Sigmoid colon (tissue), 7 donors: ENCODE data around the gene SELENOK. TPM values are rescaled to one million over a fixed set of nuclear protein-coding genes. Genes with fewer than 3 reads are reported as not detected.
A peak's percentile ranks its signal among the peaks of the same experiment; 100 is the strongest.
"Not testable (repeated sequence)": the region's sequence is repeated elsewhere in the genome, so short reads cannot be mapped to it uniquely, and the experiment has no call there.

Experiments used
- DNase-seq: peaks from one replicate; pipeline ENCODE4 v3.0.0-alpha.2; 2019
- H3K27ac ChIP-seq, 4 donors: fragments of 200-600 bp; sonication (generic); one replicate each; pipeline ENCODE4 v1.5.1; 2016 to 2019; ENCODE audit warnings: mild to moderate bottlenecking in 1 of 4
- H3K27me3 ChIP-seq, 3 donors: fragments of 200-600 bp; sonication (generic); one replicate each; pipeline ENCODE4 v1.5.1; 2019; ENCODE audit warnings: mild to moderate bottlenecking in 1 of 3
- H3K36me3 ChIP-seq, 4 donors: fragments of 200-600 bp; sonication (generic); one replicate each; pipeline ENCODE4 v1.5.1; 2016 to 2019
- H3K4me1 ChIP-seq, 4 donors: fragments of 200-600 bp; sonication (generic); one replicate each; pipeline ENCODE4 v1.5.1; 2017 to 2019
- H3K4me3 ChIP-seq, 4 donors: fragments of 200-600 bp; sonication (generic); one replicate each; pipeline ENCODE4 v1.5.1; 2017 to 2019; ENCODE audit warnings: mild to moderate bottlenecking in 2 of 4, moderate library complexity in 1 of 4
- H3K9me3 ChIP-seq, 4 donors: fragments of 200-600 bp in 3 of 4; sonication (generic) in 3 of 4; one replicate each; pipeline versions ENCODE4 v1.5.1 to v1.6.1; 2013 to 2019
- EP300 ChIP-seq, 4 donors: sonication (generic); formaldehyde crosslinking; IDR thresholded peaks; one replicate each; pipeline ENCODE4 v1.6.1; 2017; ENCODE audit warnings: antibody characterized with exemption in 4 of 4
- POLR2A ChIP-seq, 2 donors: fragments of 450-650 bp; IDR thresholded peaks; one replicate each; pipeline ENCODE4 v1.6.1; 2016; ENCODE audit warnings: antibody characterized with exemption in 2 of 2, mild to moderate bottlenecking in 2 of 2, moderate library complexity in 2 of 2
- POLR2AphosphoS5 ChIP-seq, 4 donors: sonication (generic); formaldehyde crosslinking; IDR thresholded peaks; one replicate each; pipeline ENCODE4 v1.6.1; 2017; ENCODE audit warnings: antibody characterized with exemption in 4 of 4
- WGBS, 2 donors: extraction: QIAGEN DNeasy Blood & Tissue Kit; methylation state at CpG; one replicate each; pipeline ENCODE4 v1.1.7; 2013; 5-methylcytosine and 5-hydroxymethylcytosine counted together
- intact Hi-C: fragments of 100-400 bp; cut with DNase I; formaldehyde crosslinking; loops from one replicate; pipeline ENCODE4 v1.15.1; 2023
- polyA plus RNA-seq, 3 donors: library from polyadenylated mRNA; stranded (reverse); fragments of 200-250 nt; gene quantifications; one replicate each; pipeline ENCODE4 v1.2.3, GENCODE V29; 2013
- total RNA-seq, 4 donors: library from RNA; depleted of rRNA; stranded (reverse); fragments of >200 nt; gene quantifications; one replicate each; pipeline ENCODE4 v1.1.0, GENCODE V29; 2016
- TF ChIP-seq, protein P1 (sequence below), 4 experiments: fragments of 450-650 bp in 3 of 4; fragments of 200-600 bp in 1 of 4; IDR thresholded peaks; one replicate each; pipeline ENCODE4 v1.5.1; 2016 to 2019; ENCODE audit warnings: antibody characterized with exemption in 4 of 4, mild to moderate bottlenecking in 3 of 4, moderate library complexity in 2 of 4
- donor health status: healthy with polysubstance abuse.
- donor health status: Bipolar disorder and iron deficiency.
- donor health status: healthy.

The SELENOK gene
- total and polyA plus RNA-seq, 7 donors = 57.2 to 173 (median 83.5) TPM

DNA sequence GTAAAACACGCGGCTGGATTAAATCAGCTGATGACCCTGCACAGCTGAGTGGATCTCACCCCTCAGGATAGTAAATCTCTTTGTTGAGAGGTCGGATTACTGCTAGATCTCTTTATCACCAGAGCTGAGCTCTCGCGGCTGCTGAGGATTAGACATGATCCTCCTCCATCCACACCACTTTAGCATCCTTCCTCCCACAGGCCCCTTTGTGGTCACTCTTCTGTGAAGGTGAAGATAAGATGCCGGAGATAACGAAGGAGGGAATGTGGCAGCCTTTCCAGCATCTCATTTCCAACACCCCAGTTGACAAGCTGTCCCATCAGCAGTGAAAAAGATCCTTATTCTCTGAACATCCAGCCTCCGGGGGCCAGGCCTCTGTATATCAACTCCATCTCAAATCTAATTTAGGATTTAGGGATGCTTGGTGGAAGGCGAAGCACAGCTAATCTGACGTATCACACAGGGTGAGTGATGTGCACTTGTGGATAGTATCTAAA is 47.5 kb upstream of the SELENOK start:
- Histone ChIP-seq H3K4me3 (no peak overlapping the region), H3K9me3 (no peaks in the 10 kb centered on the region), H3K27me3 (no peaks in the 10 kb centered on the region), H3K27ac (no peak overlapping the region), H3K36me3 (no peaks in the 10 kb centered on the region), H3K4me1 (peaks cover 0 to 3% (median 0%) of the 10 kb centered on the region in 4 donors)
- no peak for DNase-seq
- TF ChIP-seq EP300 (IDR thresholded peaks at IDR 0.05) (no peak), POLR2A (IDR thresholded peaks at IDR 0.05) (no peak)
- intact Hi-C loops = no loop called here
- WGBS, 2 donors = 43 to 52% methylated on average over 10 of the region's 10 CpGs

DNA sequence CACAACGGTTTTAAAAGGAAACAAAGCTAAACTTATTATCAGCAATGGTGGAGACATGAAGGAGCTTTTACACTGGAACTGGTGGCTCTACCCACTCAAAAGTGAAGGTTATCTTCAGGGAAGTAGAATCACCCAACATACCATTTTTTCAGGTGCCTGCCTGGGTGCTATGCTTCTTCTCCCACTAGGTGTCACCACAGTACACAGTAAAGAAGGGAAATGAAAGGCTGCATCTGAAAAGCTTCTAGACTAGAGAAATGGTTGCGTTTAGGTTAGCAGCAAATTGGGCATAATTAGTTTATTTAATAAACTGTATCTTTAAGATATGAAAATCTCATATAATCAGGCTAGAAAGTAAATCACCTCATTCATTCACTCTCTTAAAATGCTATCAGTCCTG is 47.0 kb upstream of the SELENOK start:
- no peaks in the 10 kb centered on the region for H3K36me3 ChIP-seq
- H3K4me1 ChIP-seq = peaks cover 0 to 3% (median 0%) of the 10 kb centered on the region in 4 donors
- no peaks in the 10 kb centered on the region for H3K27me3 ChIP-seq
- no peak for TF ChIP-seq POLR2AphosphoS5 (IDR thresholded peaks at IDR 0.05)
- TF ChIP-seq, protein P1, sequence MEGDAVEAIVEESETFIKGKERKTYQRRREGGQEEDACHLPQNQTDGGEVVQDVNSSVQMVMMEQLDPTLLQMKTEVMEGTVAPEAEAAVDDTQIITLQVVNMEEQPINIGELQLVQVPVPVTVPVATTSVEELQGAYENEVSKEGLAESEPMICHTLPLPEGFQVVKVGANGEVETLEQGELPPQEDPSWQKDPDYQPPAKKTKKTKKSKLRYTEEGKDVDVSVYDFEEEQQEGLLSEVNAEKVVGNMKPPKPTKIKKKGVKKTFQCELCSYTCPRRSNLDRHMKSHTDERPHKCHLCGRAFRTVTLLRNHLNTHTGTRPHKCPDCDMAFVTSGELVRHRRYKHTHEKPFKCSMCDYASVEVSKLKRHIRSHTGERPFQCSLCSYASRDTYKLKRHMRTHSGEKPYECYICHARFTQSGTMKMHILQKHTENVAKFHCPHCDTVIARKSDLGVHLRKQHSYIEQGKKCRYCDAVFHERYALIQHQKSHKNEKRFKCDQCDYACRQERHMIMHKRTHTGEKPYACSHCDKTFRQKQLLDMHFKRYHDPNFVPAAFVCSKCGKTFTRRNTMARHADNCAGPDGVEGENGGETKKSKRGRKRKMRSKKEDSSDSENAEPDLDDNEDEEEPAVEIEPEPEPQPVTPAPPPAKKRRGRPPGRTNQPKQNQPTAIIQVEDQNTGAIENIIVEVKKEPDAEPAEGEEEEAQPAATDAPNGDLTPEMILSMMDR (IDR thresholded peaks at IDR 0.05) = peak; percentile 20 to 80 (median 65)
- no peak for DNase-seq
- H3K4me3 ChIP-seq = no peak overlapping the region
- intact Hi-C loops = no loop called here
- H3K9me3 ChIP-seq = no peaks in the 10 kb centered on the region
- no peak overlapping the region for H3K27ac ChIP-seq
- 4 to 10% methylated on average over 2 of the region's 2 CpGs for WGBS, 2 donors

DNA sequence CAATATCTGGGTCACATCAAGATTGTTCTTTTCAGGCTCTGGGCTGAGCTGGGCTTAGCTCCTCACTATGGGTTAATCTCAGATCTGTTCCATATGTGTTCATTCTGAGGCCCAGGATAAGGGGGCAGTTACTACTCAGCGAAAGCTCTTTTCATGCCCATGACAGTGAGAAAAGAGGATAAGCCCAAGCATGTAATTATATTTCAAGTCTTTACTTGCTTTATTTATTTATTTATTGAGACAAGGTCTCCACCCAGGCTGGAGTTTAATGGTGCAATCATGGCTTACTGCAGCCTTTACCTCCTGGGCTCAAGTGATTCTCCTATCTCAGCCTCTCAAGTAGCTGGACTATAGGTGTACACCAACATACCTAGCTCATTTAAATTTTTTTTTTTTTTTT is 44.7 kb upstream of the SELENOK start:
- intact Hi-C loops = no loop called here

DNA sequence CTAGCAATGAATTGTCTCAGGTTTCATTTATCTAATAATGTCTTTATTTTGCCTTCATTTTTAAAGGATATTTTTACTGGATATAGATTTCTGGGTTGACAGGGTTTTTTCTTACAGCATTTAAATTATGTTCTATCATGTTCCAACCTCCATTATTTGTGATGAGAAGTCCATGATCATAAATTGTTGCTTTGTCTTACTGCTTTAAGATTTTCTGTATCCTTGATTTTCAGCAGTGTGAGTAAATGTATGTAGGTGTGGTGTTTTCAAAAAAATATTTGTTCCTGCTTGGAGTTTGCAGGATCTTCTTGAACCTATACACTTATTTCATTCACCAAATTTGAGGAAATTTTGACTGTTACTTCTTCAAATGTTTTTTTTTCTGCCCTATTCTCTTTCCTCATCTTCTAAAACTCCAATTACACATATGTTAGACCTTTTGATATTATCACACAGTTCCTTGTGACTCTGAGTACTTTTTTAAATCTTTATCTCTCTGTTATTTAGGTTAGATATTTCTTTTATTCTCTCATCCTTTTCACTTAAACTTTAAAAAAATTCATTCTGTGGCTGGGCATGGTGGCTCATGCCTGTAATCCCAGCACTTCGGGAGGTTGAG is 43.7 kb upstream of the SELENOK start:
- intact Hi-C loops = no loop called here
- WGBS, 2 donors = 0 to 55% methylated on average over 1 of the region's 1 CpG
- H3K4me1 ChIP-seq = peaks cover 0 to 3% (median 0%) of the 10 kb centered on the region in 4 donors
- TF ChIP-seq POLR2A (IDR thresholded peaks at IDR 0.05) (no peak), EP300 (IDR thresholded peaks at IDR 0.05) (no peak)
- H3K36me3 ChIP-seq = no peaks in the 10 kb centered on the region
- no peak overlapping the region for H3K4me3 ChIP-seq
- DNase-seq = no peak
- H3K9me3 ChIP-seq = no peaks in the 10 kb centered on the region
- H3K27me3 ChIP-seq = no peaks in the 10 kb centered on the region
- H3K27ac ChIP-seq = no peak overlapping the region

More for the DNA sequence above, 44.7 kb upstream of the SELENOK start:
- H3K4me3 ChIP-seq = no peak overlapping the region
- H3K9me3 ChIP-seq = no peaks in the 10 kb centered on the region
- no peaks in the 10 kb centered on the region for H3K36me3 ChIP-seq
- 94 to 99% methylated on average over 1 of the region's 1 CpG for WGBS, 2 donors
- TF ChIP-seq POLR2AphosphoS5 (IDR thresholded peaks at IDR 0.05) (no peak), POLR2A (IDR thresholded peaks at IDR 0.05) (no peak), EP300 (IDR thresholded peaks at IDR 0.05) (no peak)
- TF ChIP-seq, protein P1 (IDR thresholded peaks at IDR 0.05) = no peak
- DNase-seq = no peak
- no peaks in the 10 kb centered on the region for H3K27me3 ChIP-seq
- H3K27ac ChIP-seq = no peak overlapping the region
- peaks cover 0 to 3% (median 0%) of the 10 kb centered on the region in 4 donors for H3K4me1 ChIP-seq

DNA sequence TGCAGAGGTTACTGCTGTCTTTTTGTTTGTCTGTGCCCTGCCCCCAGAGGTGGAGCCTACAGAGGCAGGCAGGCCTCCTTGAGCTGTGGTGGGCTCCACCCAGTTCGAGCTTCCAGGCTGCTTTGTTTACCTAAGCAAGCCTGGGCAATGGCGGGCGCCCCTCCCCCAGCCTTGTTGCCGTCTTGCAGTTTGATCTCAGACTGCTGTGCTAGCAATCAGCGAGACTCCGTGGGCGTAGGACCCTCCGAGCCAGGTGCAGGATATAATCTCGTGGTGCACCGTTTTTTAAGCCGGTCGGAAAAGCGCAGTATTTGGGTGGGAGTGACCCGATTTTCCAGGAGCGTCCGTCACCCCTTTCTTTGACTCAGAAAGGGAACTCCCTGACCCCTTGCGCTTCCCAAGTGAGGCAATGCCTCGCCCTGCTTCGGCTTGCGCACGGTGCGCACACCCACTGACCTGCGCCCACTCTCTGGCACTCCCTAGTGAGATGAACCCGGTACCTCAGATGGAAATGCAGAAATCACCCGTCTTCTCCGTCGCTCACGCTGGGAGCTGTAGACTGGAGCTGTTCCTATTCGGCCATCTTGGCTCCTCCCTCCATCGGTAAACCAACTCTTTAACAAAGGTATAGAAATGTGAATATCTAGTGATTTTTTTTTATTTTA is 35.7 kb upstream of the SELENOK start:
- H3K36me3 ChIP-seq, H3K27ac ChIP-seq, H3K9me3 ChIP-seq, H3K4me1 ChIP-seq, H3K4me3 ChIP-seq, H3K27me3 ChIP-seq, intact Hi-C loops, DNase-seq: not testable (repeated sequence)
- WGBS, 2 donors = 47 to 68% methylated on average over 30 of the region's 30 CpGs

DNA sequence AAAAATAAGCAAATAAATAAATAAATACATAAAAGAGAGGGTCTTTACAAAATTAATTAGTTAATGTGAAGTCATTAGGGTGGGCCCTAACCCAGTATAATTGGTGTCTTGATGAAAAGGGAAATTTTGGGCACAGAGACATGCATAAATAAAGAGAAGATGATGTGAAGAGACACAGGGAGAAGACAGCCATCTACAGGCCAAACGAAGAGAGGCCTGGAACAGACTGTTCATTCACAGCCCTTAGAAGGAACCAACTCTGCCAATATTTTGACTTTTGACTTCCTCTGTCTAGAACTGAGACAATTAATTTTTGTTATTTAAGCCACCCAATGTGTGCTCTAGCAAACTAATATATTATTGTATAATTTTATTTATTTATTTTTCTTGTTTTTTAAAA is 29.6 kb upstream of the SELENOK start:
- intact Hi-C loops = no loop called here
- Histone ChIP-seq H3K27ac (no peak overlapping the region), H3K9me3 (peaks cover 0 to 10% (median 0%) of the 10 kb centered on the region in 4 donors), H3K4me3 (no peak overlapping the region), H3K27me3 (no peaks in the 10 kb centered on the region), H3K4me1 (no peaks in the 10 kb centered on the region), H3K36me3 (no peaks in the 10 kb centered on the region)
- no peak for TF ChIP-seq POLR2AphosphoS5 (IDR thresholded peaks at IDR 0.05)
- TF ChIP-seq POLR2A (IDR thresholded peaks at IDR 0.05) = no peak
- TF ChIP-seq EP300 (IDR thresholded peaks at IDR 0.05) = no peak
- TF ChIP-seq, protein P1 (IDR thresholded peaks at IDR 0.05) = no peak
- 24 to 46% methylated on average over 1 of the region's 1 CpG for WGBS, 2 donors
- DNase-seq = no peak
